Neural progenitor cell (in vitro differentiated cells): ENCODE data around the gene CRYM.

ENCODE experiments used
- EZH2 ChIP-seq: fragments of 200-600 bp; sonication (generic); IDR thresholded peaks from 2 replicates; pipeline ENCODE4 v1.6.1; 2017; ENCODE audit warnings: antibody characterized with exemption, mild to moderate bottlenecking, moderate library complexity
- TF ChIP-seq, protein P1 (sequence below): fragments of 200-600 bp; sonication (generic); IDR thresholded peaks from 2 replicates; pipeline ENCODE4 v1.5.1; 2017; ENCODE audit warnings: antibody characterized with exemption, mild to moderate bottlenecking

DNA sequence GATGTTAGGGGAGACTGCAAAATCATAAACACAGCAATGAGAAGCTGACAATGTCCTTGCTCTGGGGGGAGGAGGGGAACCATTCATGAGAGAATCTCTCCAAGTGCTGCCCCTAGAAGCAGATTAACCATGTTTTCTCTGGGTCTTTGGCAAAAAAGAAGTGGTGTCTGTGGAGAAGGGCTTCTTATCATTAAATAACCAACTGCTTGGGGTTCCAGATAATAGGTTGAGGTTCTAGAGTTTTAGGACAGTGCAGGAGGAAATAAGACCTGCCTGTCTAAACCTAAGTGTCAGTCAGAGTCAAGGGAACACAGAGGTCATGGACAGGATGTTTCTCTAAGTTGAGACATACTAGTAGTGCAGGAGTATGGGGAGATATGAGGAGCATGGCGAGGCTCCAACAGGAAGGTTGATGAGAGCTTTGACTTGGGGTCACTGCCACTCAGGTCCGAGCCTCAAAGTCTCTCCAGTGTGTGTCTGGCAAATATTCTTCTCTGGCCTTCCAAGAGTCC lies 49.7 kb downstream of the CRYM start:
- TF ChIP-seq, protein P1, sequence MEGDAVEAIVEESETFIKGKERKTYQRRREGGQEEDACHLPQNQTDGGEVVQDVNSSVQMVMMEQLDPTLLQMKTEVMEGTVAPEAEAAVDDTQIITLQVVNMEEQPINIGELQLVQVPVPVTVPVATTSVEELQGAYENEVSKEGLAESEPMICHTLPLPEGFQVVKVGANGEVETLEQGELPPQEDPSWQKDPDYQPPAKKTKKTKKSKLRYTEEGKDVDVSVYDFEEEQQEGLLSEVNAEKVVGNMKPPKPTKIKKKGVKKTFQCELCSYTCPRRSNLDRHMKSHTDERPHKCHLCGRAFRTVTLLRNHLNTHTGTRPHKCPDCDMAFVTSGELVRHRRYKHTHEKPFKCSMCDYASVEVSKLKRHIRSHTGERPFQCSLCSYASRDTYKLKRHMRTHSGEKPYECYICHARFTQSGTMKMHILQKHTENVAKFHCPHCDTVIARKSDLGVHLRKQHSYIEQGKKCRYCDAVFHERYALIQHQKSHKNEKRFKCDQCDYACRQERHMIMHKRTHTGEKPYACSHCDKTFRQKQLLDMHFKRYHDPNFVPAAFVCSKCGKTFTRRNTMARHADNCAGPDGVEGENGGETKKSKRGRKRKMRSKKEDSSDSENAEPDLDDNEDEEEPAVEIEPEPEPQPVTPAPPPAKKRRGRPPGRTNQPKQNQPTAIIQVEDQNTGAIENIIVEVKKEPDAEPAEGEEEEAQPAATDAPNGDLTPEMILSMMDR: no peak
- TF ChIP-seq EZH2: no peak
